Fibroblast of pulmonary artery (primary cell): ENCODE results near the gene MYRFL.

Experiments used
- DNase-seq: peaks from one replicate; pipeline ENCODE4 v3.0.0-alpha.2; 2010; ENCODE audit warnings: low read depth
- H3K4me3 ChIP-seq: replicated peaks from 2 replicates; pipeline ENCODE4 v1.5.1; 2011; ENCODE audit warnings: low read depth, mild to moderate bottlenecking, control low read depth, low read length, moderate library complexity
- CTCF ChIP-seq: IDR thresholded peaks from 2 replicates; pipeline ENCODE4 v1.5.1; 2011; ENCODE audit warnings: mild to moderate bottlenecking, control low read depth, low read length, inconsistent platforms; ENCODE audit errors: missing control alignments

MYRFL gene

DNA sequence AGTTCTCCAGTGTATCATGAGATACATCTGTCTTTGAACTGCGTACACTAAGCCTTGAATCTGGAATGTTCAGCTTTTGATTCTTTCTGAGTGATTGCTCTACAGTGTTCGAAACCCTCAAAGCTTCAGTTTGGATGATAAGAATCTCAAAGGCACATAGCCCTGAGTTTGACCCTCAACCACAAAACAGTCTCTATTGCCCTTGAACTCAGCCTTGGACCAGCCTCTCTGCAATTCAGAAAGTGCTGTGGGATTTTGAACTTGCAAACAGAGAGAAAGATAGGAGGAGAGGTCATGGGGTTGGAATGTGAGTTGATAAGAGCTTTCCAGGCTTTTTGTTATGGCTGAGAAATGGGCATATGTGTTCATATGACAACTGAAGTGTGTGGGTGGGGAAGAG, 100.3 kb downstream of the MYRFL start:
- H3K4me3 ChIP-seq = no peak overlapping the region
- DNase-seq = no peak
- no peak for TF ChIP-seq CTCF

- no peak for TF ChIP-seq CTCF
- H3K4me3 ChIP-seq = no peak overlapping the region
- no peak for DNase-seq
Measured at GRCh38 chr12:69927164-69927563, 102.1 kb downstream of the MYRFL start.

GRCh38 chr12:69929125-69929524, 104.1 kb downstream of the MYRFL start:
- TF ChIP-seq CTCF = no peak
- H3K4me3 ChIP-seq = no peak overlapping the region
- DNase-seq = peak; percentile 18

DNA sequence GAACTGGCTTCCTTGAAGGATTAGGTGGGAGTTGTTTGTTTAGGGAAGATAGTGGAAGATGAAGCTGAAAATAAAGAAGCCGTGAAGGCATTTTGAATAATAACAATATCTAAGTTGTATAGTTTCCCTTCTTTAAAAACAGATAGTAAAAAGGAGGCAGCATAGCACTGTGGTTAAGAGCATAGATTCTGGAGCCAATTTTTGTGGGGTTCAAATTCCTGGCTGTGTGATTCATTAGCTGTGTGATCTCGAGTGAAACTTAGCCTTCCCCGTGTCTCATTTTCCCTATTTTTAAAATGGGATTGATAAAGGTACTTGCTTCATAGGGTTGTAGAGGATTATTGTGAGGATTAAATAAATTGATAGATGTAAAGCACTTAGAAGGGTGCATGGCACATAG, 104.5 kb downstream of the MYRFL start:
- no peak for TF ChIP-seq CTCF
- no peak overlapping the region for H3K4me3 ChIP-seq
- peak; percentile 27 for DNase-seq

DNA sequence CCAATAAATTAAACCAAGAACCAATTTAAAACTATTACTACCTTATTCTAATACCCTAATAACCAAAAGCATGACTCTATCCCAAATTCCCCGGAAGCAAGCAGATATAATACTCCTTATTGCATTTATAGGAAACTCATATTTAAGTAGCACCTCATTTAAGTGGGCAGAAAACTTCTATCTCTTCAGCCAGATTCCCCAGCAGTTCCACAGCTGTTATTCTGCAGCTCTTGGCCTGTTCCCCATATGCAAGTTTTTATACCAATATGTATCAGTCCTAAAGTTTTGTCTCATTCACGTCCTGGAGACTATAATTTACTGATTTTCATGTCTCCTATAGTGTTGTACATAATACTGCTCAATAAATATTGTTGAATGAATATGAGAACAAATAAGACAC, 106.5 kb downstream of the MYRFL start:
- no peak for TF ChIP-seq CTCF
- H3K4me3 ChIP-seq = no peak overlapping the region
- no peak for DNase-seq

- H3K4me3 ChIP-seq = no peak overlapping the region
- no peak for TF ChIP-seq CTCF
- DNase-seq = no peak
Measured at GRCh38 chr12:69932154-69932553, 107.1 kb downstream of the MYRFL start.

DNA sequence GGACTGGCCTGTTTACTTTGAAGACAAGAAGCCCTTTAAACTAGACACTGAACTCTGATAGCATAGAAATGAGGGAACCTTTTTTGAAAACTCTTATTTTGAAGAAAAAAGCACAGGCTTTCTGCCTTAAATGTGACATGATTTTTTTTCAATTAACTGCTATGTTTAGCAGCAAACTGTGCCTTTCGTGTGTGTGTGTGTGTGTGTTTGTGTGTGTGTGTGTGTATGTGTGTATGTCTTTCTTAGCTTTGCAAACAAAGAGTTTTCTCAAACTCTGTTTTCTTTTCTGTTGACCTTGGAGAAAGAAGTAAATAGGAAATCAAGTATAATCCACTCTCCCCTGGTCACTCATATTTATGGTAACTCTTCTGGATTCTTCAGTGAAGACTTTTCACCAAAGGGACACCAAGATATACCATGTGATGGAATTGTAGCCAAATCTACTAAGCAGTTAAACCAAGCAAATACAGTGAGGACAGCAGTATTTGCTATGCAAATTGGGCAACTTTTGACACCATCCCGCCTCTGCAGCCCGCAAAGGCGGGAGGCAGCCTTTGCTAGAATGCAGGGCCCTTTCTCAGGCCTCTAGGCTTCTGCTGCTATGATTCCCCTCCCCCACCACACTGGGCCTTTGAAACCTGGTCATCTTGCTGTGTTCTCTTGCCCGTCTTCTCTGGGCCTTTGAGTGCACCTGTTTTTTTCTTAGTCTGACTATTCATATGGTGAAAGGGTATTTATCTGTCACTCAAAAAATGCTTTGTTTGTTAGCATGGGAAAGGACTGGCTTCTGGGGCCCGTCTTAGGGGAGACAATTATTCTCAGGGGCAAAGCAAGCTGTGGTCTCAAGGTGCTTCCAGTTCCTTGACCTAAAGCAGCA, 107.9 kb downstream of the MYRFL start:
- DNase-seq = no peak
- TF ChIP-seq CTCF = no peak
- no peak overlapping the region for H3K4me3 ChIP-seq
